H1 (cell line): ENCODE results near the gene RPTN. TPM values are rescaled to one million over a fixed set of nuclear protein-coding genes. Genes with fewer than 3 reads are reported as not detected.

Source experiments
- CTCF ChIA-PET: fragments of 300-600 bp; sonication (Branson Sonifier 250); formaldehyde crosslinking; loops from one replicate; lab custom pipeline; 2021; ENCODE audit not compliant: partially characterized antibody; lab: Charles Lee
- POLR2A ChIA-PET: fragments of 300-600 bp; sonication (Branson Sonifier 250); formaldehyde crosslinking; loops from one replicate; lab custom pipeline; 2021; ENCODE audit warnings: inconsistent platforms; ENCODE audit not compliant: partially characterized antibody; lab: Charles Lee
- DNase-seq, 2 experiments: peaks; one replicate each; pipeline versions ENCODE4 v3.0.0 to v3.0.0-alpha.2; 2010 to 2022; ENCODE audit warnings: low spot score in 2 of 2, low read depth in 1 of 2, mixed read lengths in 1 of 2
- FAIRE-seq: peaks from 2 replicates; lab custom pipeline; 2011; peaks lifted over from hg19 to GRCh38; lab: Jason Lieb, UNC
- H2AFZ ChIP-seq: 2 replicates; pipeline ENCODE4 v1.8.1; 2012; ENCODE audit warnings: low read length, inconsistent platforms
- H2AK5ac ChIP-seq: 2 replicates; pipeline ENCODE4 v1.6.1; 2013; ENCODE audit warnings: low read depth, low read length
- H2BK120ac ChIP-seq: replicated peaks from 2 replicates; pipeline ENCODE3; 2013; ENCODE audit warnings: low read depth, low read length, inconsistent platforms
- H2BK12ac ChIP-seq: 2 replicates; pipeline ENCODE4 v1.6.1; 2013; ENCODE audit warnings: low read depth, low read length
- H2BK15ac ChIP-seq: 2 replicates; pipeline ENCODE4 v1.6.1; 2013; ENCODE audit warnings: low read length
- H2BK20ac ChIP-seq: 2 replicates; pipeline ENCODE4 v1.6.1; 2013; ENCODE audit warnings: low read length
- H2BK5ac ChIP-seq: 2 replicates; pipeline ENCODE4 v1.6.1; 2013; ENCODE audit warnings: low read depth, low read length
- H3K14ac ChIP-seq: 2 replicates; pipeline ENCODE4 v1.6.1; 2013; ENCODE audit warnings: inconsistent platforms; ENCODE audit not compliant: insufficient read length
- H3K18ac ChIP-seq: 2 replicates; pipeline ENCODE4 v1.6.1; 2013; ENCODE audit warnings: low read length; ENCODE audit errors: extremely low read depth
- H3K23ac ChIP-seq: 2 replicates; pipeline ENCODE4 v1.6.1; 2013; ENCODE audit warnings: inconsistent platforms; ENCODE audit not compliant: insufficient read length
- H3K23me2 ChIP-seq: 2 replicates; pipeline ENCODE4 v1.6.1; 2013; ENCODE audit warnings: low read depth, low read length
- H3K27ac ChIP-seq: 2 replicates; pipeline ENCODE4 v1.6.1; 2011; ENCODE audit warnings: low read depth, low read length, inconsistent platforms
- H3K27me3 ChIP-seq, 4 experiments: replicated peaks in 1 of 4; 1 replicate in 1 of 4; 2 replicates in 3 of 4; pipeline versions ENCODE4 v1.6.1 to v1.8.1; 2011 to 2013; ENCODE audit warnings: low read length in 3 of 4, mild to moderate bottlenecking in 3 of 4, inconsistent platforms in 2 of 4, mixed read lengths in 2 of 4, moderate library complexity in 1 of 4; ENCODE audit not compliant: control insufficient read depth in 3 of 4, insufficient read depth in 3 of 4; ENCODE audit errors: extremely low read depth in 1 of 4
- H3K36me3 ChIP-seq, 4 experiments: 2 replicates each; pipeline versions ENCODE4 v1.6.1 to v1.8.1; 2011 to 2013; ENCODE audit warnings: mild to moderate bottlenecking in 4 of 4, low read length in 3 of 4, moderate library complexity in 2 of 4, control low read depth in 1 of 4, inconsistent platforms in 1 of 4; ENCODE audit not compliant: insufficient read depth in 4 of 4, control insufficient read depth in 2 of 4
- H3K4ac ChIP-seq: replicated peaks from 2 replicates; pipeline ENCODE3; 2013; ENCODE audit warnings: low read length, low read depth, mixed read lengths, inconsistent platforms; ENCODE audit not compliant: insufficient read length
- H3K4me1 ChIP-seq, 4 experiments: replicated peaks in 1 of 4; 1 replicate in 1 of 4; 2 replicates in 3 of 4; pipeline versions ENCODE4 v1.6.1 to v1.8.1; 2011 to 2013; ENCODE audit warnings: low read length in 3 of 4, inconsistent platforms in 2 of 4, mixed read lengths in 1 of 4; ENCODE audit not compliant: insufficient read depth in 4 of 4, control insufficient read depth in 3 of 4
- H3K4me2 ChIP-seq, 2 experiments: 2 replicates each; pipeline versions ENCODE4 v1.6.1 to v1.8.1; 2011 to 2013; ENCODE audit warnings: low read depth in 2 of 2, low read length in 2 of 2, control low read depth in 1 of 2, inconsistent platforms in 1 of 2, mild to moderate bottlenecking in 1 of 2; ENCODE audit not compliant: insufficient read depth in 1 of 2
- H3K4me3 ChIP-seq, 4 experiments: fragments of 200-600, 300-600 bp in 1 of 4; sonication (generic), shearing (Covaris generic), sonication (Bioruptor Twin) in 1 of 4; 2 replicates each; pipeline versions ENCODE4 v1.5.1 to v1.8.1; 2011 to 2016; ENCODE audit warnings: low read length in 4 of 4, low read depth in 3 of 4, control low read depth in 2 of 4, inconsistent platforms in 2 of 4, mild to moderate bottlenecking in 2 of 4, mixed read lengths in 1 of 4, moderate library complexity in 1 of 4; ENCODE audit not compliant: insufficient read depth in 2 of 4; ENCODE audit errors: extremely low read depth in 1 of 4
- H3K56ac ChIP-seq: replicated peaks from 2 replicates; pipeline ENCODE3; 2013; ENCODE audit warnings: low read depth, mild to moderate bottlenecking, mixed read lengths, low read length, inconsistent platforms; ENCODE audit not compliant: insufficient read length
- H3K79me1 ChIP-seq: 2 replicates; pipeline ENCODE4 v1.6.1; 2013; ENCODE audit warnings: low read depth, low read length, control low read depth
- H3K79me2 ChIP-seq, 2 experiments: 2 replicates each; pipeline versions ENCODE4 v1.6.1 to v1.8.1; 2012 to 2013; ENCODE audit warnings: low read length in 2 of 2, mild to moderate bottlenecking in 2 of 2, inconsistent platforms in 1 of 2; ENCODE audit not compliant: insufficient read depth in 2 of 2, control insufficient read depth in 1 of 2
- H3K9ac ChIP-seq, 4 experiments: replicated peaks in 1 of 4; 1 replicate in 1 of 4; 2 replicates in 3 of 4; pipeline versions ENCODE4 v1.6.1 to v1.8.1; 2011 to 2013; ENCODE audit warnings: low read depth in 3 of 4, low read length in 3 of 4, control low read depth in 2 of 4, mild to moderate bottlenecking in 2 of 4, moderate library complexity in 2 of 4, inconsistent platforms in 1 of 4; ENCODE audit errors: extremely low read depth in 1 of 4
- H3K9me3 ChIP-seq, 2 experiments: 2 replicates each; pipeline versions ENCODE4 v1.6.1 to v1.8.1; 2012 to 2013; ENCODE audit warnings: mild to moderate bottlenecking in 2 of 2, moderate library complexity in 2 of 2, control low read depth in 1 of 2, inconsistent platforms in 1 of 2, low read depth in 1 of 2, low read length in 1 of 2, mixed read lengths in 1 of 2; ENCODE audit not compliant: insufficient read depth in 2 of 2
- H4K20me1 ChIP-seq, 2 experiments: replicated peaks in 1 of 2; 2 replicates each; pipeline versions ENCODE3 to v1.8.1; 2011 to 2013; ENCODE audit warnings: inconsistent platforms in 2 of 2, low read length in 2 of 2, mild to moderate bottlenecking in 1 of 2; ENCODE audit not compliant: insufficient read depth in 2 of 2, control insufficient read depth in 1 of 2
- H4K5ac ChIP-seq: 2 replicates; pipeline ENCODE4 v1.6.1; 2013; ENCODE audit warnings: low read length, low read depth, mixed read lengths, inconsistent platforms; ENCODE audit not compliant: insufficient read length
- H4K8ac ChIP-seq: 2 replicates; pipeline ENCODE4 v1.8.0; 2013; ENCODE audit warnings: mild to moderate bottlenecking, moderate library complexity, low read length, inconsistent platforms; ENCODE audit not compliant: insufficient read depth; ENCODE audit errors: extremely low read depth
- H4K91ac ChIP-seq: replicated peaks from 2 replicates; pipeline ENCODE3; 2013; ENCODE audit warnings: low read length, mixed read lengths, inconsistent platforms; ENCODE audit not compliant: insufficient read length
- CHD1 ChIP-seq: IDR thresholded peaks from 2 replicates; pipeline ENCODE4 v1.6.1; 2012; ENCODE audit warnings: low read depth, low read length, improper control_type of control experiment
- polyA plus RNA-seq, 7 experiments: library from polyadenylated mRNA; depleted of rRNA in 3 of 7; stranded (reverse) in 5 of 7; unstranded in 2 of 7; fragments of >200 nt in 5 of 7; fragments of 200-250 nt in 2 of 7; gene quantifications; 1 replicate in 5 of 7; 2 replicates in 1 of 7; 4 replicates in 1 of 7; pipeline versions ENCODE4 v1.2.1 to v1.2.3, GENCODE V29; 2011 to 2013; ENCODE audit warnings: missing spikeins in 2 of 7, mixed read lengths in 2 of 7
- total RNA-seq: library from RNA; stranded (reverse); fragmentation: NEBNext Ultra II Directional; extraction: Animal tissue kit (Norgen Biotek cat#: 25700); gene quantifications from 2 replicates; pipeline ENCODE4 v1.2.1, GENCODE V29; 2021

Gene RPTN
- total and polyA plus RNA-seq, 2 of the 8 experiments (the other 6 are each of a cell fraction or from before 2014, with no cell fraction given), result not detected

GRCh38 chr1:152127673-152128072 lies 31.4 kb downstream of the RPTN start:
- Histone ChIP-seq H3K4me3 (no peak overlapping the region), H3K79me1 (no peaks in the 10 kb centered on the region), H2BK12ac (no peak overlapping the region), H3K23me2 (no peaks in the 10 kb centered on the region), H3K56ac (no peak overlapping the region), H2BK20ac (no peak overlapping the region), H3K36me3 (no peaks in the 10 kb centered on the region), H3K18ac (no peak overlapping the region), H4K5ac (no peak overlapping the region), H3K23ac (no peak overlapping the region), H2BK5ac (no peak overlapping the region), H2BK15ac (no peak overlapping the region), H3K79me2 (no peaks in the 10 kb centered on the region), H3K27me3 (no peaks in the 10 kb centered on the region), H3K9me3 (peaks cover 44 to 67% of the 10 kb centered on the region in 2 experiments), H3K4ac (no peak overlapping the region), H3K4me2 (no peak overlapping the region), H2AK5ac (no peak overlapping the region), H3K9ac (no peak overlapping the region), H4K8ac (no peak overlapping the region), H2AFZ (no peak overlapping the region), H4K91ac (no peak overlapping the region), H4K20me1 (no peaks in the 10 kb centered on the region), H3K14ac (no peak overlapping the region), H3K4me1 (no peaks in the 10 kb centered on the region), H3K27ac (no peak overlapping the region), H2BK120ac (no peak overlapping the region)
- DNase-seq, result no peak
- TF ChIP-seq CHD1, result no peak
- ChIA-PET CTCF (no interaction called here), POLR2A (no interaction called here)
- no peak for FAIRE-seq
